Camera-type eye (tissue), 1 donor: Measurements from ENCODE around the gene TAS2R30. TPM values are rescaled to one million over a fixed set of nuclear protein-coding genes. Genes with fewer than 3 reads are reported as not detected.

Experiments
- total RNA-seq: library from RNA; depleted of rRNA; stranded (reverse); fragments of >200 nt; gene quantifications from one replicate; pipeline ENCODE4 v1.2.3, GENCODE V29; 2014

TAS2R30 gene
- 37.2 TPM for total RNA-seq

GRCh38 chr12:11134305-11134704 lies at the start of gene TAS2R30:
Gene TAS2R30 (minus strand): TSS chr12:11134644. CDS start chr12:11134244, 400 bp downstream.

GRCh38 chr12:11171145-11171968 lies 36.9 kb upstream of the TAS2R30 start, which contains the start of gene SMIM10L1:
Gene SMIM10L1 (plus strand): TSS chr12:11171194. CDS start chr12:11171357, 163 bp downstream.

DNA sequence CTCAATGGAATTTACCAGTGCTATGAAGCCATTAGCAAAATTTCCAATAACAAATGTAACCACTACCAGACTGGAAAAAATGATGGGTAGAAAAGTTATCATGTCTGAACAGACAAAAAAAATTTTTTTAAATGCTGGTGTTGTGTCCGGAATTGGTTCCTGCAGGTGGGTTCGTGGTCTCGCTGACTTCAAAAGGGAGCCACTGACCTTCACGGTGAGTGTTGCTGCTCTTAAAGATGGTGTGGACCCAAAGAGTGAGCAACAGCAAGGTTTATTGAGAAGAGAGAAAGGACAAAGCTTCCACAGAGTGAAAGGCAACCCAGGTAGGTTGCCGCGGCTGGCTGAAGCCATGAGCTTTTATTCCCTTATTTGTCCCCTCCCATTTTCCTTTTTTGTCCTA lies 42.3 kb downstream of the TAS2R30 start, which contains the start of gene TAS2R43:
Gene TAS2R43, minus strand, starts transcription at position 186 of the 400 bp plus-strand sequence. Its CDS starts 84 bp downstream, at position 102.

Other genes starting within 250 kb of the TAS2R30 start
- 12.4 TPM for gene TAS2R13, start 225.1 kb downstream of the TAS2R30 start, total RNA-seq
- not detected for gene PRH2, start 205.4 kb downstream of the TAS2R30 start, total RNA-seq
- gene TAS2R14, start 195.4 kb downstream of the TAS2R30 start, total RNA-seq, result 21.2 TPM
- 17.0 TPM for gene TAS2R50, start 147.7 kb downstream of the TAS2R30 start, total RNA-seq
- gene TAS2R20, start 136.3 kb downstream of the TAS2R30 start, total RNA-seq, result 20.5 TPM
- gene TAS2R19, start 112.0 kb downstream of the TAS2R30 start, total RNA-seq, result 42.2 TPM
- 30.5 TPM for gene TAS2R31, start 103.2 kb downstream of the TAS2R30 start, total RNA-seq
- 15.8 TPM for gene TAS2R46, start 72.3 kb downstream of the TAS2R30 start, total RNA-seq
- gene TAS2R43, start 42.3 kb downstream of the TAS2R30 start, total RNA-seq, result 27.2 TPM
- 11.3 TPM for gene SMIM10L1, start 36.5 kb upstream of the TAS2R30 start, total RNA-seq
- gene TAS2R42, start 52.3 kb upstream of the TAS2R30 start, total RNA-seq, result not detected
- not detected for gene PRB3, start 135.1 kb upstream of the TAS2R30 start, total RNA-seq
- gene PRB4, start 175.8 kb upstream of the TAS2R30 start, total RNA-seq, result not detected